Muscle of arm (tissue), 12 donors: ENCODE measurements around the gene TMEM183A. TPM values are rescaled to one million over a fixed set of nuclear protein-coding genes. Genes with fewer than 3 reads are reported as not detected.

Source experiments
- DNase-seq: peaks from one replicate; pipeline ENCODE4 v3.0.0-alpha.2; 2013
- polyA plus RNA-seq, 12 donors: library from polyadenylated mRNA; unstranded; fragments of 120-200 nt; gene quantifications; one replicate each; pipeline ENCODE4 v1.2.1, GENCODE V29; 2013; ENCODE audit not compliant: insufficient read length in 12 of 12

Gene TMEM183A
- polyA plus RNA-seq, 12 donors, result 33.4 to 54.2 (median 37.2) TPM; not detected in 1

- no peak for DNase-seq
Observed at GRCh38 chr1:203026666-203027663, 19.8 kb downstream of the TMEM183A start.

DNA sequence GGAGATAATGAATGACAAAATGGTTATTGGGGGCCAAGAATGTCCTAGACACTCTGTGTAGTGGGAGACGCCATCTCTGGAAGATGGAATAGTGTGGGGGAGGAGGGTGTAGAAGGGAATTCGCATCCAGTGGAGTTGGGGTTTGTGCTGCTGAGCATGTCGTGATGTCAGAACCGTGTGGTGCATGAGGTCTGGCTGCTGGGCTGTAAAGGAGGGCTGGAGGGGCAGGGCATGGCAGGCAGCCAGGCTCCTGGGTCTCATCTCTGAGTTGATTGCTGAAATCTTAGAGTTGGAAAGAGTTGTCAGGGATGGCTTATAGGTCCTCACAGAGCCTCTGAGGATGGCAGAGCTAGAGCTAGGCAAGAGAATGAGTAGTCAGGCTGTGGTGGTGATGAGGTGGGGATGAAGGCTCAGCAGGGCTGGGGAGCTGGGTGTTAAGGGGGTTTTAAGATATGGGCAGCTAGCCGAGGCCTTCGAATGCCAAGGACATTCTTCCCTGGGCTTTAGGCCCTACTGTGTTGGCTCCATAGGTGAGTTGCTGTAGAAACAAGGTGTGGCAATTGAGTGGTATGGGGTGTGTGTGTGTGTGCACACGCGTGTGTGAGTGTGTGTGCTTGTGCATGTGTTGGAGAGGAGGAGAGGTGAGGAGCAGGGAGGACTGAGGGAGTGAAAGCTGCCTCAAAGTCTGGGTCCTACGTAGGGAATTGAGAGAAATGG is 21.1 kb downstream of the TMEM183A start:
- no peak for DNase-seq

GRCh38 chr1:203028784-203029553 is 21.8 kb downstream of the TMEM183A start:
- DNase-seq, result no peak

GRCh38 chr1:203031467-203031866 is 24.3 kb downstream of the TMEM183A start:
- no peak for DNase-seq

- DNase-seq, result no peak
Observed at GRCh38 chr1:203033287-203033686, 26.1 kb downstream of the TMEM183A start.

GRCh38 chr1:203033917-203034316 is 26.7 kb downstream of the TMEM183A start:
- DNase-seq, result no peak

- no peak for DNase-seq
Observed at GRCh38 chr1:203034422-203035110, 27.4 kb downstream of the TMEM183A start.

DNA sequence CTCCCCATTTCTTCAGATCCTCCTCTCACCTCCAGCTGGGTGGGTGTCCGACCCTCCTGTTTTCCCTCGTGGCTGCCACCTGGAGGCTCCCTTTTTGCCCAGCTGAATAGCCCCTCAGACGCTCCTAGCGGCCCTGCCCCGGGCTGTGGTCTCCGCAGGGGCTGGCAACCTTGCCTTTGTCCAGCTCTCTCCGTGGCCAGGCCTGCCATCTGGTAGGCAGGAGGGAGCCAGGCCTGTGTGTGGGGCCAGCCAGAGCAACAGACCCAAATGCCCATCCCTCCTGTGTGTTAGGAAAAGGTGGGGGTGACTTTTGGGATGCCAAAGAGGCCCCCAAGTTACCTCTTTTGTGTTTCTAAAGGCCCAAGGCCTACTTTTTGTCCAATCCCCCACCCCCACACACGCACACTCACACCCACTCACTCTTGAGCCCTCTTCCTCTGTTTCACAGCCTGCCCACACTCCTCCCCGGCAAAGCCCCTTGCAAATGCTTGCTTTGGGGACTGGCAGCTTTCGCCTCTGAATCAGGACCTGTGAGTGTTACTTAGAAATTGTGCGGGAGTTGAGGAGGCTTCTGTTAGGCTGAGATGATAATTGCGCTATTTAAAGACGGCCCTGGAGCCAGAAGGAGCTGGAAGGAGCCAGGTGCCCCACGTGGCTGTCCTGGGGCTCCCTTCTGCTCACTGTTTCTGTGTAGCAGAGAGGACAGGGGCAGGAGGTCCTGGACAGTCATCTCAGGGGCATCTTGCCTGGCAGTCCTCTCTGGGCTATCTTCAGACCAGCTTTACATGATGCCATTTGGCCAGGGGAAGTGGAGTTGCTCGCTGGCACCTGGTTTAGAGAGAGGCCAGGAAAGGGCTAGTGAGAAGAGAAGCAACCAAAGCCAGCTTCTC is 28.2 kb downstream of the TMEM183A start:
- DNase-seq, result no peak

DNA sequence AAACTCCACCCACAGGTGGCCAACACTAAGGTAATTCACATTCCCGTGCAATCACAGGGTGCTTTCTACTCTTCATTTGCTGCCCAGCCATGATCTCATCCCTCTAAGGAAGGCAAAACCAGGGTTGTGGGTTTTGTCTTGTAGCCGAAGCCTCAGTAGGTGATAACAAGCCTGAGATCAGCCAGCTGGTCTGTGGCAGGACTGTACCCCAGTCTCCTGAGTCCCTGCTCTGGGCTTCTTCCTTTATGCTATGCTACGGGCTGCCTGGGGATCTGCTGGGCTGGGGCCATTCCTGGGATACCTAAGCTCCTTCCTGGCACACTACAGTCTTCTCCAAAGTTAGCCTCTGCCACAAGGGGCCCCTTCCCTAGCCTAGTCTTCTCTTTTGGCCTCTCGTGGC is 29.0 kb downstream of the TMEM183A start:
- no peak for DNase-seq

- no peak for DNase-seq
Observed at GRCh38 chr1:203036537-203036936, 29.4 kb downstream of the TMEM183A start.

GRCh38 chr1:203037509-203038190 is 30.5 kb downstream of the TMEM183A start:
- DNase-seq, result no peak

DNA sequence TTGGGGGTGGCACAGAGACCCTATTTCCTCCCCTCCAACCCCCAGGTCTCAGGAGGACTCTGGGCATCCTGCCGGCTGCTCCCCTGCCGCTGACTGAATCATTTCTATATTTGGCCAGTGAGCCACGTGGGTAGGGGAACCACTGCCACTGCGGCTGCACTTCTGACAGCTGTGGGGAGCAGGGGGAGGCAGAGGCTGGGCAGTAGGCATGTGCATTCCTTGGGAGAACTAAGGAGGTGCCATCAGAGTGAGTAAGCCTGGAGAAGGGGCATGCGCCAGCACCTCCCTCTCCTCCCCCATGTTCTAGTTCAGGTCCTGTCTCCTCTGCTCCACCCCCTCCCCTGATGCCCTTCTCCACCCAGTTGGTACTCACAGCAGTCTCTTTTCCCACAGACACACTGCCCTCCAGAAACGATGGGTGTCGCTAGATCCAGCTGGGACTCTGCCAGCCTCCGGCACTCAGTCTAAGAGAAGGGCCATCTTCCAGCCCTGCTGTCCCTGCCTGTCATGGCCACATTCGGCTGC is 31.1 kb downstream of the TMEM183A start:
- DNase-seq, result peak; percentile 58

- DNase-seq, result peak; percentile 78
Observed at GRCh38 chr1:203038891-203039608, 31.9 kb downstream of the TMEM183A start.

DNA sequence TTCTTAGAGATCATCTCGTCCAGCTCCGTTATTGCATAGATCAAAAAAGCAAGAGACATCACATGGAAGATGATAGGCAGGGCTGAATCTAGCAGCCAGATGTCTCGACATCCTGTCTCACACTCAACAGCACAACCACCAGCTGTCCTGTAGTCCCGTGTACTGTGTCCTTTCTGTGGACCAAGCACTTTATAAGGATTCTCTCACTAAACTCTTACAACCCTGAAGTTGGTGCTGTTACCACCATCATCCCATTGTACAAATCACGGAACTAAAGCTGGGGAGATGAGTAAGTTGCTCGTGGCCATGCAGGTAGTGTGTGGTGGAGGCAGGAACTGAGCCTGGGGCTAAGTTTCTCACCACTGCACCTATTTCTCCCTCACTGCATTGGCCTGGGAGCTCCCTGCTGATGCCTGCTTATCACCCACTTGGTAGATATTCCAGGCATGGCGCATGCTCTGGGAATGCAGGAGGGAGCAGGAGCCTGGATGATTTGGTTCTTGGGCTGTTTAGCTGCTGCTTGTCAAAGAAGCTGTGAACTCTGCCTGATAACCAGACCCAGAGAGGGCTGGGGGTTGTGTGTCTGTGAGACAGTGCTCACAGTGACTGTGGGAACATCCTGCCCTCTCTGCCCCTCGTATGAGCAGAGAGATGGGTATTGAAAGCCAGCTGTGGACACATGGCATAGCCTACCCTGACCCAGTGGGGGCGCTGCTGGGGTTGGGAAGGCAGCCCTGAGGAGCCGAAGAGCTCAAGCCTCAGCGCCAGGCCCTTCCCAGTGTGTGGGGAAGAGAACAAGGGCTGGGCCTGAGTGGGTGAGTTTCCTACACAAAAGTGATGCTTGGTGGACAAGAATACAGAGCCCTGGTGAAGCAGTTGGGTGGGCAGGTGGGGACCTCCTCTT is 32.7 kb downstream of the TMEM183A start:
- DNase-seq, result no peak

- DNase-seq, result no peak
Observed at GRCh38 chr1:203040513-203041275, 33.5 kb downstream of the TMEM183A start.

GRCh38 chr1:203041351-203041932 is 34.3 kb downstream of the TMEM183A start:
- no peak for DNase-seq
